Keratinocyte (primary cell): Measurements from ENCODE around the gene OPN4. TPM values are rescaled to one million over a fixed set of nuclear protein-coding genes. Genes with fewer than 3 reads are reported as not detected.

Experiments
- DNase-seq: peaks from one replicate; pipeline ENCODE4 v3.0.0-alpha.2; 2011; ENCODE audit warnings: low read depth, missing footprints, low spot score
- FAIRE-seq: peaks from 2 replicates; lab custom pipeline; 2011; peaks lifted over from hg19 to GRCh38; lab: Jason Lieb, UNC
- H2AFZ ChIP-seq: 2 replicates; pipeline ENCODE4 v1.6.0; 2012; ENCODE audit warnings: low read length, control low read depth, inconsistent platforms; ENCODE audit not compliant: control insufficient read depth
- H3K27ac ChIP-seq: 2 replicates; pipeline ENCODE4 v1.5.1; 2011; ENCODE audit warnings: low read length; ENCODE audit not compliant: control insufficient read depth, insufficient read depth
- H3K27me3 ChIP-seq: 3 replicates; pipeline ENCODE4 v1.6.0; 2011; ENCODE audit warnings: low read length; ENCODE audit not compliant: control insufficient read depth, insufficient read depth; ENCODE audit errors: extremely low read depth
- H3K36me3 ChIP-seq, 2 experiments: 2 replicates in 1 of 2; 3 replicates in 1 of 2; pipeline ENCODE4 v1.5.1; 2011; ENCODE audit warnings: low read length in 2 of 2, mild to moderate bottlenecking in 1 of 2; ENCODE audit not compliant: control insufficient read depth in 2 of 2, insufficient read depth in 2 of 2; ENCODE audit errors: extremely low read depth in 1 of 2
- H3K4me1 ChIP-seq: 3 replicates; pipeline ENCODE4 v1.5.1; 2011; ENCODE audit warnings: low read length; ENCODE audit not compliant: control insufficient read depth, insufficient read depth; ENCODE audit errors: extremely low read depth
- H3K4me2 ChIP-seq: 3 replicates; pipeline ENCODE4 v1.6.0; 2011; ENCODE audit warnings: low read depth, low read length; ENCODE audit not compliant: control insufficient read depth, insufficient read depth; ENCODE audit errors: extremely low read depth
- H3K4me3 ChIP-seq, 3 experiments: fragments of 200-600 bp in 1 of 3; sonication (generic) in 1 of 3; 2 replicates in 2 of 3; 3 replicates in 1 of 3; pipeline ENCODE4 v1.5.1; 2011 to 2016; ENCODE audit warnings: low read length in 3 of 3, mild to moderate bottlenecking in 3 of 3, control low read depth in 2 of 3, inconsistent platforms in 1 of 3, low read depth in 1 of 3, mixed read lengths in 1 of 3, mixed run types in 1 of 3, moderate library complexity in 1 of 3; ENCODE audit not compliant: control insufficient read depth in 2 of 3, insufficient read depth in 2 of 3; ENCODE audit errors: extremely low read depth in 1 of 3
- H3K79me2 ChIP-seq: 2 replicates; pipeline ENCODE4 v1.6.0; 2012; ENCODE audit warnings: low read length; ENCODE audit not compliant: control insufficient read depth, insufficient read depth
- H3K9ac ChIP-seq: 3 replicates; pipeline ENCODE4 v1.6.0; 2011; ENCODE audit warnings: low read length; ENCODE audit not compliant: control insufficient read depth, insufficient read depth; ENCODE audit errors: extremely low read depth
- H3K9me1 ChIP-seq: 3 replicates; pipeline ENCODE4 v1.6.0; 2011; ENCODE audit warnings: low read length; ENCODE audit not compliant: control insufficient read depth, insufficient read depth; ENCODE audit errors: extremely low read depth
- H3K9me3 ChIP-seq: 2 replicates; pipeline ENCODE4 v1.5.1; 2012; ENCODE audit warnings: low read depth, low read length; ENCODE audit not compliant: control insufficient read depth
- H4K20me1 ChIP-seq: 3 replicates; pipeline ENCODE4 v1.6.0; 2011; ENCODE audit warnings: low read length; ENCODE audit not compliant: control insufficient read depth, insufficient read depth; ENCODE audit errors: extremely low read depth
- CTCF ChIP-seq, 3 experiments: IDR thresholded peaks in 1 of 3; conservative IDR thresholded peaks in 1 of 3; optimal IDR thresholded peaks in 1 of 3; 2 replicates in 2 of 3; 3 replicates in 1 of 3; pipeline versions ENCODE3 to v1.5.1; 2011; ENCODE audit warnings: low read length in 3 of 3, mild to moderate bottlenecking in 3 of 3, moderate library complexity in 2 of 3, control low read depth in 1 of 3, inconsistent platforms in 1 of 3; ENCODE audit not compliant: insufficient read depth in 2 of 3; ENCODE audit errors: extremely low read depth in 1 of 3
- EZH2 ChIP-seq: IDR thresholded peaks from one replicate; pipeline ENCODE4 v1.6.1; 2012; ENCODE audit warnings: inconsistent platforms, mild to moderate bottlenecking, low read length, moderate library complexity
- dilution Hi-C: fragments of 300-500 bp; cut with MboI; formaldehyde crosslinking; loops from one replicate; pipeline ENCODE4 v1.7.0; 2020; ENCODE audit warnings: low sequenced_read_pairs; ENCODE audit not compliant: extremely low pct_ligation_motif_present
- polyA plus RNA-seq, 5 experiments: library from polyadenylated mRNA; depleted of rRNA in 3 of 5; stranded (reverse) in 3 of 5; stranded (forward) in 1 of 5; unstranded in 1 of 5; fragments of >200 nt; gene quantifications; 1 replicate in 1 of 5; 2 replicates in 3 of 5; 3 replicates in 1 of 5; pipeline versions ENCODE4 v1.2.1 to v1.2.3, GENCODE V29; 2011 to 2012; ENCODE audit warnings: missing spikeins in 2 of 5, low read depth in 1 of 5, low replicate concordance in 1 of 5

The OPN4 gene
- polyA plus RNA-seq, 1 donor (not counting 4 experiments of a cell fraction or from before 2014, with no cell fraction given) = not detected

- FAIRE-seq (no peak), DNase-seq (no peak)
- H3K9ac ChIP-seq = no peak overlapping the region
- H3K4me1 ChIP-seq = peaks cover 33% of the 10 kb centered on the region
- no peaks in the 10 kb centered on the region for H3K79me2 ChIP-seq
- H4K20me1 ChIP-seq = no peaks in the 10 kb centered on the region
- TF ChIP-seq CTCF (optimal IDR thresholded peaks at IDR 0.05 in 1 of 3, IDR thresholded peaks at IDR 0.05 in 1 of 3, conservative IDR thresholded peaks at IDR 0.05 in 1 of 3; ENCODE audit: extremely low read depth in 1 of 3, insufficient read depth in 2 of 3, low read length in 3 of 3) = no peak
- no peak for TF ChIP-seq EZH2
- no peak overlapping the region for H2AFZ ChIP-seq
- H3K4me2 ChIP-seq = no peak overlapping the region
- H3K27ac ChIP-seq = no peak overlapping the region
- H3K36me3 ChIP-seq = no peaks in the 10 kb centered on the region
- no peaks in the 10 kb centered on the region for H3K9me3 ChIP-seq
- dilution Hi-C loops = no loop called here
- H3K9me1 ChIP-seq = peaks cover 2% of the 10 kb centered on the region
- no peak overlapping the region for H3K4me3 ChIP-seq
- H3K27me3 ChIP-seq = peaks cover 5% of the 10 kb centered on the region
These were observed 7.8 kb upstream of the OPN4 start for GRCh38 chr10:86646532-86646931.

- TF ChIP-seq CTCF (optimal IDR thresholded peaks at IDR 0.05 in 1 of 3, IDR thresholded peaks at IDR 0.05 in 1 of 3, conservative IDR thresholded peaks at IDR 0.05 in 1 of 3; ENCODE audit: extremely low read depth in 1 of 3, insufficient read depth in 2 of 3, low read length in 3 of 3) = no peak
- TF ChIP-seq EZH2 = no peak
- Histone ChIP-seq H3K9ac (no peak overlapping the region), H3K4me3 (no peak overlapping the region), H3K4me1 (peaks cover 33% of the 10 kb centered on the region), H2AFZ (no peak overlapping the region), H3K9me1 (peaks cover 2% of the 10 kb centered on the region), H3K27me3 (peaks cover 7% of the 10 kb centered on the region), H3K79me2 (no peaks in the 10 kb centered on the region), H3K27ac (no peak overlapping the region), H3K4me2 (no peak overlapping the region), H3K36me3 (no peaks in the 10 kb centered on the region), H3K9me3 (no peaks in the 10 kb centered on the region), H4K20me1 (no peaks in the 10 kb centered on the region)
- dilution Hi-C loops = no loop called here
- DNase-seq (no peak), FAIRE-seq (no peak)
These were observed 7.4 kb upstream of the OPN4 start for GRCh38 chr10:86646933-86647332.
